GM12878 (cell line): ENCODE measurements around the gene ESR2. TPM values are rescaled to one million over a fixed set of nuclear protein-coding genes. Genes with fewer than 3 reads are reported as not detected.

ENCODE experiments used
- CBX3 ChIP-seq: fragments of 200-600 bp; sonication (generic); IDR thresholded peaks from 2 replicates; pipeline ENCODE4 v1.6.1; 2016; ENCODE audit warnings: low read depth, borderline replicate concordance
- GATAD2B ChIP-seq: fragments of 450-650 bp; conservative IDR thresholded peaks from 2 replicates; pipeline ENCODE4 v1.6.1; 2017; ENCODE audit warnings: low read depth, mild to moderate bottlenecking, moderate library complexity
- HDAC6 ChIP-seq: fragments of 200-600 bp; sonication (generic); IDR thresholded peaks from one replicate; pipeline ENCODE4 v1.8.0; 2017; ENCODE audit warnings: antibody characterized with exemption; ENCODE audit not compliant: unreplicated experiment
- POU2F2 ChIP-seq: IDR thresholded peaks from 3 replicates; pipeline ENCODE4 v1.6.1; 2011; ENCODE audit warnings: low read depth, mild to moderate bottlenecking, low read length, borderline replicate concordance
- RAD21 ChIP-seq: IDR thresholded peaks from 2 replicates; pipeline ENCODE4 v1.6.1; 2011; ENCODE audit warnings: mild to moderate bottlenecking, low read depth, low read length, moderate library complexity; ENCODE audit not compliant: insufficient read depth
- SMAD5 ChIP-seq: IDR thresholded peaks from 2 replicates; pipeline ENCODE4 v1.6.1; 2016; ENCODE audit warnings: antibody characterized with exemption, low read depth
- ZNF217 ChIP-seq: fragments of 450-650 bp; IDR thresholded peaks from 2 replicates; pipeline ENCODE4 v1.6.1; 2017; ENCODE audit warnings: antibody characterized with exemption, mild to moderate bottlenecking
- ZNF622 ChIP-seq: fragments of 450-650 bp; IDR thresholded peaks from 2 replicates; pipeline ENCODE4 v1.6.1; 2017; ENCODE audit warnings: mild to moderate bottlenecking, inconsistent platforms
- polyA plus RNA-seq, 11 experiments: library from polyadenylated mRNA; depleted of rRNA in 4 of 11; unstranded in 6 of 11; stranded (reverse) in 5 of 11; fragments of >200 nt; fragmentation: Nextera tagmentation in 4 of 11; fragmentation: Illumina TruSeq in 1 of 11; extraction: Ambion mirVana in 4 of 11; extraction: Trizol in 1 of 11; gene quantifications; 1 replicate in 1 of 11; 2 replicates in 10 of 11; pipeline versions ENCODE4 v1.2.1 to v1.2.3, GENCODE V29; 2011 to 2016; ENCODE audit warnings: inconsistent platforms in 2 of 11, missing spikeins in 2 of 11, low read depth in 1 of 11
- total RNA-seq, 4 experiments: library from RNA; depleted of rRNA in 3 of 4; stranded (reverse); fragments of >200 nt in 3 of 4; fragmentation: Illumina TruSeq in 1 of 4; extraction: Trizol in 1 of 4; gene quantifications; 2 replicates each; pipeline versions ENCODE4 v1.2.1 to v1.2.3, GENCODE V29; 2013 to 2021
- TF ChIP-seq, protein P1 (sequence below), 3 experiments: IDR thresholded peaks in 2 of 3; conservative IDR thresholded peaks in 1 of 3; 2 replicates each; pipeline ENCODE4 v1.5.1; 2011; ENCODE audit warnings: low read depth in 3 of 3, low read length in 3 of 3, mild to moderate bottlenecking in 3 of 3, control low read depth in 2 of 3, moderate library complexity in 2 of 3, inconsistent platforms in 1 of 3, mixed read lengths in 1 of 3; ENCODE audit not compliant: control insufficient read depth in 2 of 3, insufficient read depth in 1 of 3; ENCODE audit errors: extremely low read depth in 1 of 3
- TF ChIP-seq, protein P2 (sequence below): fragments of 450-650 bp; IDR thresholded peaks from 2 replicates; pipeline ENCODE4 v1.6.1; 2017; ENCODE audit warnings: mild to moderate bottlenecking, moderate library complexity
- TF ChIP-seq, protein P3 (sequence below): IDR thresholded peaks from 2 replicates; pipeline ENCODE4 v1.6.1; 2011; ENCODE audit warnings: borderline replicate concordance, low read depth, mild to moderate bottlenecking, moderate library complexity, mixed read lengths, low read length; ENCODE audit not compliant: insufficient read depth; ENCODE audit errors: extremely low read length

ESR2 gene
- total and polyA plus RNA-seq, 10 of the 15 experiments (the other 5 are each of a cell fraction or from before 2014, with no cell fraction given) = 0.29 to 2.6 (median 0.81) TPM

DNA sequence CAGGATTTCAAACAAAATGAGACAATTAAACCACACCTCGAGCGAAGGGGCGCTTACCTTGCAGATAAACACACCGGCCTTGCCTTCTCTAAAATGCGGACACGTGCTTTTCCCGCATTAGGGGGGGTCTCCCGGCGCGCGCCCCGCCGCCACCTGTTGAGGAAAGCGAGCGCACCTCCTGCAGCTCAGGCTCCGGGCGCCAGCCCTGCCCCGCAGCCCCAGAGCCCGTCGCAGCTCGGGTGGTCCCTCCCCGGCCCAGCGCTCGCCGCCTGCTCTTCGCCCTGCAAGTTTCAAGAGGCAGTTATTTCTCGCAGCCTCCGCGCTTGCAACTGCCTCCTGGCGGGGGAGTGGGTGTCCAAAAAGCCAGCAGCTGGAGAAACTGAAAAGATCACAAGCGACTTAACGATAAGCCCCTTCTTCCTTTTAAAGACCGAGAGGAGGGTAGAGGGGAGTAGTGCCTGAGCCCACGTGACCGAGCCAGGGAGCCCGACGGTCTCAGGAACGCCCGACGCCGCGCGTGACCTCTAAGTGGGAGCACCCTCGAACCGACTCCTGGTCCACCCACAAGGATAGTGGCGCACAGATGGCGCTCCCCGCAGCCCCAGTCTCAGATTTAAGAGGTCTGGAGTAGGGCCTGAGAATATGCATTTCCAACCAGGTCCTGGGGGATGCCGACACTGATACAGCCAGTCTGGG lies at the start of gene ESR2 (continued):
- TF ChIP-seq GATAD2B = peak; percentile 64; the same call in 1 of the 2 replicates
- no peak for TF ChIP-seq ZNF217
- TF ChIP-seq RAD21 = 0 out of 2 replicates have a peak, but pooled peaks have one; percentile 5
- TF ChIP-seq, protein P1, sequence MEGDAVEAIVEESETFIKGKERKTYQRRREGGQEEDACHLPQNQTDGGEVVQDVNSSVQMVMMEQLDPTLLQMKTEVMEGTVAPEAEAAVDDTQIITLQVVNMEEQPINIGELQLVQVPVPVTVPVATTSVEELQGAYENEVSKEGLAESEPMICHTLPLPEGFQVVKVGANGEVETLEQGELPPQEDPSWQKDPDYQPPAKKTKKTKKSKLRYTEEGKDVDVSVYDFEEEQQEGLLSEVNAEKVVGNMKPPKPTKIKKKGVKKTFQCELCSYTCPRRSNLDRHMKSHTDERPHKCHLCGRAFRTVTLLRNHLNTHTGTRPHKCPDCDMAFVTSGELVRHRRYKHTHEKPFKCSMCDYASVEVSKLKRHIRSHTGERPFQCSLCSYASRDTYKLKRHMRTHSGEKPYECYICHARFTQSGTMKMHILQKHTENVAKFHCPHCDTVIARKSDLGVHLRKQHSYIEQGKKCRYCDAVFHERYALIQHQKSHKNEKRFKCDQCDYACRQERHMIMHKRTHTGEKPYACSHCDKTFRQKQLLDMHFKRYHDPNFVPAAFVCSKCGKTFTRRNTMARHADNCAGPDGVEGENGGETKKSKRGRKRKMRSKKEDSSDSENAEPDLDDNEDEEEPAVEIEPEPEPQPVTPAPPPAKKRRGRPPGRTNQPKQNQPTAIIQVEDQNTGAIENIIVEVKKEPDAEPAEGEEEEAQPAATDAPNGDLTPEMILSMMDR (IDR thresholded peaks at IDR 0.05 in 2 of 3, conservative IDR thresholded peaks at IDR 0.05 in 1 of 3; ENCODE audit: control insufficient read depth in 2 of 3, extremely low read depth in 1 of 3, insufficient read depth in 1 of 3, low read depth in 3 of 3, low read length in 3 of 3) = peak; percentile 15 to 25 (median 17); a peak in 3 of 6 replicates
- no peak for TF ChIP-seq ZNF622
- peak; percentile 27 for TF ChIP-seq HDAC6
- TF ChIP-seq, protein P2, sequence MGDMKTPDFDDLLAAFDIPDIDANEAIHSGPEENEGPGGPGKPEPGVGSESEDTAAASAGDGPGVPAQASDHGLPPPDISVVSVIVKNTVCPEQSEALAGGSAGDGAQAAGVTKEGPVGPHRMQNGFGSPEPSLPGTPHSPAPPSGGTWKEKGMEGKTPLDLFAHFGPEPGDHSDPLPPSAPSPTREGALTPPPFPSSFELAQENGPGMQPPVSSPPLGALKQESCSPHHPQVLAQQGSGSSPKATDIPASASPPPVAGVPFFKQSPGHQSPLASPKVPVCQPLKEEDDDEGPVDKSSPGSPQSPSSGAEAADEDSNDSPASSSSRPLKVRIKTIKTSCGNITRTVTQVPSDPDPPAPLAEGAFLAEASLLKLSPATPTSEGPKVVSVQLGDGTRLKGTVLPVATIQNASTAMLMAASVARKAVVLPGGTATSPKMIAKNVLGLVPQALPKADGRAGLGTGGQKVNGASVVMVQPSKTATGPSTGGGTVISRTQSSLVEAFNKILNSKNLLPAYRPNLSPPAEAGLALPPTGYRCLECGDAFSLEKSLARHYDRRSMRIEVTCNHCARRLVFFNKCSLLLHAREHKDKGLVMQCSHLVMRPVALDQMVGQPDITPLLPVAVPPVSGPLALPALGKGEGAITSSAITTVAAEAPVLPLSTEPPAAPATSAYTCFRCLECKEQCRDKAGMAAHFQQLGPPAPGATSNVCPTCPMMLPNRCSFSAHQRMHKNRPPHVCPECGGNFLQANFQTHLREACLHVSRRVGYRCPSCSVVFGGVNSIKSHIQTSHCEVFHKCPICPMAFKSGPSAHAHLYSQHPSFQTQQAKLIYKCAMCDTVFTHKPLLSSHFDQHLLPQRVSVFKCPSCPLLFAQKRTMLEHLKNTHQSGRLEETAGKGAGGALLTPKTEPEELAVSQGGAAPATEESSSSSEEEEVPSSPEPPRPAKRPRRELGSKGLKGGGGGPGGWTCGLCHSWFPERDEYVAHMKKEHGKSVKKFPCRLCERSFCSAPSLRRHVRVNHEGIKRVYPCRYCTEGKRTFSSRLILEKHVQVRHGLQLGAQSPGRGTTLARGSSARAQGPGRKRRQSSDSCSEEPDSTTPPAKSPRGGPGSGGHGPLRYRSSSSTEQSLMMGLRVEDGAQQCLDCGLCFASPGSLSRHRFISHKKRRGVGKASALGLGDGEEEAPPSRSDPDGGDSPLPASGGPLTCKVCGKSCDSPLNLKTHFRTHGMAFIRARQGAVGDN = peak; percentile 32; the same call in 1 of the 2 replicates
- TF ChIP-seq CBX3 = no peak
- TF ChIP-seq, protein P3, sequence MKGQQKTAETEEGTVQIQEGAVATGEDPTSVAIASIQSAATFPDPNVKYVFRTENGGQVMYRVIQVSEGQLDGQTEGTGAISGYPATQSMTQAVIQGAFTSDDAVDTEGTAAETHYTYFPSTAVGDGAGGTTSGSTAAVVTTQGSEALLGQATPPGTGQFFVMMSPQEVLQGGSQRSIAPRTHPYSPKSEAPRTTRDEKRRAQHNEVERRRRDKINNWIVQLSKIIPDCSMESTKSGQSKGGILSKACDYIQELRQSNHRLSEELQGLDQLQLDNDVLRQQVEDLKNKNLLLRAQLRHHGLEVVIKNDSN = peak; percentile 81
- TF ChIP-seq SMAD5 = no peak
- TF ChIP-seq POU2F2 = no peak
